HepG2 (cell line): ENCODE data around the gene EARS2. TPM values are rescaled to one million over a fixed set of nuclear protein-coding genes. Genes with fewer than 3 reads are reported as not detected.

ENCODE experiments used
- AHR ChIP-seq: IDR thresholded peaks from 2 replicates; pipeline ENCODE4 v1.6.1; 2018; ENCODE audit warnings: missing genetic modification reagents, missing compliant biosample characterization
- CREB1 ChIP-seq, 2 experiments: fragments of 450-650 bp in 1 of 2; IDR thresholded peaks; 2 replicates each; pipeline ENCODE4 v1.6.1; 2016 to 2017; ENCODE audit warnings: control low read depth in 1 of 2, mild to moderate bottlenecking in 1 of 2, missing compliant biosample characterization in 1 of 2, missing genetic modification characterization in 1 of 2
- GLI4 ChIP-seq: sonication (generic); formaldehyde crosslinking; IDR thresholded peaks from 2 replicates; pipeline ENCODE4 v1.5.1; 2020; ENCODE audit warnings: missing genetic modification reagents, mild to moderate bottlenecking, moderate library complexity, borderline replicate concordance
- GZF1 ChIP-seq: sonication (generic); formaldehyde crosslinking; IDR thresholded peaks from 2 replicates; pipeline ENCODE4 v1.5.1; 2020; ENCODE audit warnings: mild to moderate bottlenecking, missing genetic modification reagents
- ZFP36 ChIP-seq: fragments of 150-350 bp; IDR thresholded peaks from 2 replicates; pipeline ENCODE4 v1.6.1; 2018; ENCODE audit warnings: borderline replicate concordance, low read length, low read depth; ENCODE audit not compliant: partially characterized antibody
- ZNF570 ChIP-seq: sonication (generic); formaldehyde crosslinking; IDR thresholded peaks from 2 replicates; pipeline ENCODE4 v1.4.0; 2020; ENCODE audit warnings: mild to moderate bottlenecking, missing genetic modification reagents, borderline replicate concordance
- ZNF614 ChIP-seq: IDR thresholded peaks from 2 replicates; pipeline ENCODE4 v1.6.1; 2018; ENCODE audit warnings: missing biosample characterization, missing genetic modification reagents, inconsistent platforms, borderline replicate concordance
- polyA plus RNA-seq, 8 experiments: library from polyadenylated mRNA; depleted of rRNA in 3 of 8; stranded (reverse) in 7 of 8; unstranded in 1 of 8; fragments of >200 nt; fragmentation: Illumina TruSeq in 4 of 8; extraction: Trizol in 4 of 8; gene quantifications; 2 replicates each; pipeline versions ENCODE4 v1.2.1 to v1.2.3, GENCODE V29; 2011 to 2016; ENCODE audit warnings: low read depth in 4 of 8, missing spikeins in 1 of 8, mixed read lengths in 1 of 8; ENCODE audit not compliant: insufficient read depth in 1 of 8
- total RNA-seq, 5 experiments: library from RNA; depleted of rRNA; stranded (reverse); fragments of >200 nt; fragmentation: Illumina TruSeq; extraction: Trizol; gene quantifications; 2 replicates each; pipeline ENCODE4 v1.2.3, GENCODE V29; 2016; ENCODE audit warnings: low read depth in 1 of 5
- TF ChIP-seq, protein P1 (sequence below): sonication (generic); formaldehyde crosslinking; IDR thresholded peaks from 2 replicates; pipeline ENCODE4 v1.4.0; 2020; ENCODE audit warnings: mild to moderate bottlenecking, missing genetic modification reagents
- TF ChIP-seq, protein P2 (sequence below): sonication (generic); formaldehyde crosslinking; IDR thresholded peaks from 2 replicates; pipeline ENCODE4 v1.4.0; 2020; ENCODE audit warnings: missing genetic modification reagents
- TF ChIP-seq, protein P3 (sequence below): sonication (generic); formaldehyde crosslinking; IDR thresholded peaks from 2 replicates; pipeline ENCODE4 v1.8.0; 2022; ENCODE audit warnings: mild to moderate bottlenecking, missing genetic modification reagents; ENCODE audit not compliant: insufficient replicate concordance

EARS2 gene
- total and polyA plus RNA-seq, 2 of the 13 experiments (the other 11 are each of a cell fraction or from before 2014, with no cell fraction given), result 49.4 to 80.4 TPM

DNA sequence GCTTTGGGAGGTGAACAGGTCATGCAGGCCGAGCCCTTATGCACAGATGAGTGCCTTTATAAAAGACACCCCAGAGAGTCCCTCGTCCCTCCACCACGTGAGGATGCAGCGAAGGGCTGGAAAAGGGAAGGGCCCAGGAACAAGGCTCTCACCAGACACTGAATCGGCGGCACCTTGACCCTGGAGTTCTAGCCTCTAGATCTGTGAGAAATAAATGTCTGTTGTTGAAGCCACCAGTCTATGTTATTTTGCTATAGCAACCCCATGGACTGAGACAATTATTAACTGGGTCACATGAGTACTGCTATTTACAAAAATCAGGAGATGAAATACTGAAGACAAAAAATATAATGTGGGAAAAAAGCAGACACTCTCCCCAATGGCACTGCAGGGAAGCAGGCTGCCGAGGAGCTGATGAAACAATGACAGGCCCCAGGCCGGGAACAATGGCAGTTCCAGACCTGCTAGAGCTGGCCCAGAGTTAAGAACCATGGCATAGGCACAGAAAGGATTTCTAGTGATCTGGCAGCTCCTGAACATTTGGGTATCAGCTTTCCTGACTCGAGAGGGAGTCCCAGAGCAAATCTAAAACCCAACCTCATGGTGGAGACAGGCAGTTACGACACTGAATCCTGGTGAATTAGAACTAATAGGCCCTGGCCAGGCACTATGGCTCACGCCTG lies 29.0 kb downstream of the EARS2 start (continued):
- TF ChIP-seq, protein P1, sequence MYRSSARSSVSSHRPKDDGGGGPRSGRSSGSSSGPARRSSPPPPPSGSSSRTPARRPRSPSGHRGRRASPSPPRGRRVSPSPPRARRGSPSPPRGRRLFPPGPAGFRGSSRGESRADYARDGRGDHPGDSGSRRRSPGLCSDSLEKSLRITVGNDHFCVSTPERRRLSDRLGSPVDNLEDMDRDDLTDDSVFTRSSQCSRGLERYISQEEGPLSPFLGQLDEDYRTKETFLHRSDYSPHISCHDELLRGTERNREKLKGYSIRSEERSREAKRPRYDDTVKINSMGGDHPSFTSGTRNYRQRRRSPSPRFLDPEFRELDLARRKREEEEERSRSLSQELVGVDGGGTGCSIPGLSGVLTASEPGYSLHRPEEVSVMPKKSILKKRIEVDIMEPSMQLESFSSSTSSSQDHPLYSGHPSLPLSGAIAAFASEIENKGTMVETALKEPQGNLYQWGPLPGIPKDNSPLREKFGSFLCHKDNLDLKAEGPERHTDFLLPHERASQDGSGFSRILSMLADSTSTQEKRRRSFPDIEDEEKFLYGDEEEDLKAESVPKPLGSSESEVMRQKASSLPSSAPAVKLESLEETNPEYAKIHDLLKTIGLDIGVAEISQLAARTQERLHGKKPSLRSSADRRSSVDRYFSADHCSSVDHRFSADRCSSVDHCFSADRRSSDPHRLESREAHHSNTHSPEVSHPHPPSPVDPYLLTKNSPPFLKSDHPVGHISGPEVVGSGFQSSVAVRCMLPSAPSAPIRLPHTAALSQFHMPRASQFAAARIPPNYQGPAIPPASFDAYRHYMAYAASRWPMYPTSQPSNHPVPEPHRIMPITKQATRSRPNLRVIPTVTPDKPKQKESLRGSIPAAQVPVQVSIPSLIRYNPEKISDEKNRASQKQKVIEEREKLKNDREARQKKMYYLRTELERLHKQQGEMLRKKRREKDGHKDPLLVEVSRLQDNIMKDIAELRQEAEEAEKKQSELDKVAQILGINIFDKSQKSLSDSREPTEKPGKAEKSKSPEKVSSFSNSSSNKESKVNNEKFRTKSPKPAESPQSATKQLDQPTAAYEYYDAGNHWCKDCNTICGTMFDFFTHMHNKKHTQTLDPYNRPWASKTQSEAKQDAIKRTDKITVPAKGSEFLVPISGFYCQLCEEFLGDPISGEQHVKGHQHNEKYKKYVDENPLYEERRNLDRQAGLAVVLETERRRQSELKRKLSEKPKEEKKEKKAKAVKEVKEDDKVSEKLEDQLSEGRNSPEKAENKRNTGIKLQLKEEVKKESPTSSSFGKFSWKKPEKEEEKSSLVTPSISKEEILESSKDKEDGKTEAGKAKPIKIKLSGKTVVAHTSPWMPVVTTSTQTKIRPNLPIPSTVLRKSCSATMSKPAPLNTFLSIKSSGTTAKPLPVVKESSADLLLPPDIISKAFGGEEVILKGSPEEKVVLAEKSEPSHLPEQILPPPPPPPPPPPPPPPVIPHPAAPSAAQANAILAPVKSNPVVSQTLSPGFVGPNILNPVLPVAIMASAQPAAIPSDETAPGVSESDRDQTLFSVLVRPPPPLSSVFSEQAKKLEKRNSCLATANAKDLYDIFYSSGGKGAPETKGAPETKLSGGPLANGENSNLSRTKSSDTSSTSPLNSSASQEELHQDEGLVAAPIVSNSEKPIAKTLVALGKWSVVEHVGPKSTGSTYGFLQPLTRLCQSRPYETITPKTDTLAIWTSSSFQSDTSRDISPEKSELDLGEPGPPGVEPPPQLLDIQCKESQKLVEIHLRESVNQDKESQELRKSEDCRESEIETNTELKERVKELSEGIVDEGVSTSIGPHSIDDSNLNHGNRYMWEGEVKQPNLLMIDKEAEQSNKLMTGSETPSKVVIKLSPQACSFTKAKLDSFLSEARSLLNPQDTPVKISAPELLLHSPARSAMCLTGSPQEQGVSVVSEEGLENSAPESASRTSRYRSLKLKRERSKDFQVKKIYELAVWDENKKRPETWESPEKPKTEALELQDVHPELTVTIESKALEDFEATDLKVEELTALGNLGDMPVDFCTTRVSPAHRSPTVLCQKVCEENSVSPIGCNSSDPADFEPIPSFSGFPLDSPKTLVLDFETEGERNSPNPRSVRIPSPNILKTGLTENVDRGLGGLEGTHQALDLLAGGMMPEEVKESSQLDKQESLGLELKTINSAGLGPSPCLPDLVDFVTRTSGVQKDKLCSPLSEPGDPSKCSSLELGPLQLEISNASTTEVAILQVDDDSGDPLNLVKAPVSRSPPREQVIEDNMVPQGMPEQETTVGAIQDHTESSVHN (CRISPR knock-in tag), result no peak
- TF ChIP-seq GLI4 (CRISPR knock-in tag) (no peak), AHR (CRISPR knock-in tag) (no peak), ZNF614 (peak; percentile 43; the same call in 1 of the 2 replicates), GZF1 (CRISPR knock-in tag) (no peak), ZFP36 (no peak), CREB1 (IDR thresholded peaks at IDR 0.05) (no peak), CREB1 (CRISPR knock-in tag; IDR thresholded peaks at IDR 0.05) (no peak), ZNF570 (CRISPR knock-in tag) (no peak)
- TF ChIP-seq, protein P2, sequence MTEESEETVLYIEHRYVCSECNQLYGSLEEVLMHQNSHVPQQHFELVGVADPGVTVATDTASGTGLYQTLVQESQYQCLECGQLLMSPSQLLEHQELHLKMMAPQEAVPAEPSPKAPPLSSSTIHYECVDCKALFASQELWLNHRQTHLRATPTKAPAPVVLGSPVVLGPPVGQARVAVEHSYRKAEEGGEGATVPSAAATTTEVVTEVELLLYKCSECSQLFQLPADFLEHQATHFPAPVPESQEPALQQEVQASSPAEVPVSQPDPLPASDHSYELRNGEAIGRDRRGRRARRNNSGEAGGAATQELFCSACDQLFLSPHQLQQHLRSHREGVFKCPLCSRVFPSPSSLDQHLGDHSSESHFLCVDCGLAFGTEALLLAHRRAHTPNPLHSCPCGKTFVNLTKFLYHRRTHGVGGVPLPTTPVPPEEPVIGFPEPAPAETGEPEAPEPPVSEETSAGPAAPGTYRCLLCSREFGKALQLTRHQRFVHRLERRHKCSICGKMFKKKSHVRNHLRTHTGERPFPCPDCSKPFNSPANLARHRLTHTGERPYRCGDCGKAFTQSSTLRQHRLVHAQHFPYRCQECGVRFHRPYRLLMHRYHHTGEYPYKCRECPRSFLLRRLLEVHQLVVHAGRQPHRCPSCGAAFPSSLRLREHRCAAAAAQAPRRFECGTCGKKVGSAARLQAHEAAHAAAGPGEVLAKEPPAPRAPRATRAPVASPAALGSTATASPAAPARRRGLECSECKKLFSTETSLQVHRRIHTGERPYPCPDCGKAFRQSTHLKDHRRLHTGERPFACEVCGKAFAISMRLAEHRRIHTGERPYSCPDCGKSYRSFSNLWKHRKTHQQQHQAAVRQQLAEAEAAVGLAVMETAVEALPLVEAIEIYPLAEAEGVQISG (CRISPR knock-in tag), result no peak
- TF ChIP-seq, protein P3, sequence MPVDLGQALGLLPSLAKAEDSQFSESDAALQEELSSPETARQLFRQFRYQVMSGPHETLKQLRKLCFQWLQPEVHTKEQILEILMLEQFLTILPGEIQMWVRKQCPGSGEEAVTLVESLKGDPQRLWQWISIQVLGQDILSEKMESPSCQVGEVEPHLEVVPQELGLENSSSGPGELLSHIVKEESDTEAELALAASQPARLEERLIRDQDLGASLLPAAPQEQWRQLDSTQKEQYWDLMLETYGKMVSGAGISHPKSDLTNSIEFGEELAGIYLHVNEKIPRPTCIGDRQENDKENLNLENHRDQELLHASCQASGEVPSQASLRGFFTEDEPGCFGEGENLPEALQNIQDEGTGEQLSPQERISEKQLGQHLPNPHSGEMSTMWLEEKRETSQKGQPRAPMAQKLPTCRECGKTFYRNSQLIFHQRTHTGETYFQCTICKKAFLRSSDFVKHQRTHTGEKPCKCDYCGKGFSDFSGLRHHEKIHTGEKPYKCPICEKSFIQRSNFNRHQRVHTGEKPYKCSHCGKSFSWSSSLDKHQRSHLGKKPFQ (CRISPR knock-in tag), result no peak
